Naive B cell (primary cell): ENCODE measurements around the gene EIF3I. TPM values are rescaled to one million over a fixed set of nuclear protein-coding genes. Genes with fewer than 3 reads are reported as not detected.

ENCODE experiments used
- ATAC-seq, 2 donors: fragments of 150-1000 bp; cut with Tn5 transposase; 2 replicates each; pipeline ENCODE4 v1.10.0; 2021; ENCODE audit warnings: low read depth in 2 of 2, mild to moderate bottlenecking in 2 of 2, moderate library complexity in 2 of 2
- DNase-seq: peaks from one replicate; pipeline ENCODE4 v3.0.0; 2022
- H3K27ac Mint-ChIP-seq, 6 donors: one replicate each; pipeline ENCODE4 v1.8.0; 2020 to 2022; ENCODE audit warnings: mild to moderate bottlenecking in 6 of 6, mixed read lengths in 6 of 6, moderate library complexity in 5 of 6, inconsistent platforms in 2 of 6
- H3K27me3 Mint-ChIP-seq, 3 donors: one replicate each; pipeline ENCODE4 v1.8.0; 2021 to 2022; ENCODE audit warnings: mixed read lengths in 3 of 3, mild to moderate bottlenecking in 1 of 3
- H3K36me3 Mint-ChIP-seq, 2 donors: one replicate each; pipeline ENCODE4 v1.8.0; 2020 to 2022; ENCODE audit warnings: mixed read lengths in 2 of 2, inconsistent platforms in 1 of 2, mild to moderate bottlenecking in 1 of 2
- H3K4me1 Mint-ChIP-seq, 3 donors: one replicate each; pipeline ENCODE4 v1.8.0; 2020 to 2022; ENCODE audit warnings: mixed read lengths in 3 of 3, inconsistent platforms in 1 of 3, mild to moderate bottlenecking in 1 of 3, moderate library complexity in 1 of 3
- H3K4me3 Mint-ChIP-seq, 8 donors: one replicate each; pipeline ENCODE4 v1.8.0; 2020 to 2022; ENCODE audit warnings: mild to moderate bottlenecking in 8 of 8, mixed read lengths in 8 of 8, moderate library complexity in 8 of 8, inconsistent platforms in 2 of 8
- H3K9me3 Mint-ChIP-seq, 7 donors: one replicate each; pipeline ENCODE4 v1.8.0; 2020 to 2022; ENCODE audit warnings: mixed read lengths in 7 of 7, mild to moderate bottlenecking in 5 of 7, inconsistent platforms in 2 of 7, moderate library complexity in 1 of 7
- polyA plus RNA-seq, 6 donors: library from polyadenylated mRNA; unstranded; fragments of 300-500 nt; fragmentation: Illumina TruSeq; gene quantifications; one replicate each; pipeline ENCODE4 v1.2.3, GENCODE V29; 2021; ENCODE audit warnings: low read depth in 6 of 6

Gene EIF3I
- polyA plus RNA-seq, 6 donors from 2014 or later: 152 to 251 (median 180) TPM

DNA sequence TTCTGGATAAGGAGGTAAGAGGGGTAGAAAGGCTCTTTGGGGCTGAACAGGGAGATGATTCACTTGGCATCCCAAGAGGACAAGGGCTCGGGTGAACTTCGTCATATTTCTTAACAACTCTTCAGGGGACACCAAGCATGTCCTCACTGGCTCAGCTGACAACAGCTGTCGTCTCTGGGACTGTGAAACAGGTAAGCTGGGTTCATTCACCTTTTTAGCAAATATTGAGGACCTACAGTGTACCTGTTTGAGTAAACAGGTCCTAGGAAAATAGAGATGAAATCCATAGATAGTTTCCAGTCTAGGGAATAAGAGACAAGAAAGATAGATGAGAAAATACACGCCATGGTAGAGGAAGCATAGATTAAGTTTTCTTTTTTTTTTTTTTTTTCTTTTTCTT lies 2.1 kb downstream of the EIF3I start:
- Mint-ChIP-seq H3K27ac (peak overlapping the region in 5 of 6 donors; percentile 66 to 97 (median 75)), H3K4me1 (peaks cover 34 to 55% (median 47%) of the 10 kb centered on the region in 3 donors), H3K27me3 (no peaks in the 10 kb centered on the region), H3K36me3 (peaks cover 4 to 16% of the 10 kb centered on the region in 2 donors), H3K4me3 (peak overlapping the region; percentile 60 to 99 (median 98)), H3K9me3 (no peaks in the 10 kb centered on the region)
- DNase-seq (no peak), ATAC-seq (no peak)

DNA sequence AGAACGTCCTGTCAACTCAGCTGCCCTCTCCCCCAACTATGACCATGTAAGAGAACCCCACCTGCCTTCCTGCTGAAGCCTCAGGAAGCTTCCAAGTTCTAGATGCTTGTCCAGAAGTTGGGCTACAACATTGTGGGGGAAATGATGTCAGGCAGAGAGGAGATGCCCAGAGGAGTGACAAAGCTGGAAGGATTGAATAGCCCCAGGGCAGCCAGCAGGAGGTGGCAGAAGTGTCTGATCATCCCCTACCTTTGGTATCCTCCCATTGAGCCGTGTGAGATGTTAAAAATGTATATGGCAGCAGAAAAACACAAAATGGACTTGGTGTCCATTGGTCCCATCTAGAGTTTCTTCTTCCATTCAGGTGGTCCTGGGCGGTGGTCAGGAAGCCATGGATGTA lies 6.6 kb downstream of the EIF3I start:
- Mint-ChIP-seq H3K4me3 (peak overlapping the region in 1 of 8 donors; percentile 18), H3K36me3 (peaks cover 4 to 26% of the 10 kb centered on the region in 2 donors)

DNA sequence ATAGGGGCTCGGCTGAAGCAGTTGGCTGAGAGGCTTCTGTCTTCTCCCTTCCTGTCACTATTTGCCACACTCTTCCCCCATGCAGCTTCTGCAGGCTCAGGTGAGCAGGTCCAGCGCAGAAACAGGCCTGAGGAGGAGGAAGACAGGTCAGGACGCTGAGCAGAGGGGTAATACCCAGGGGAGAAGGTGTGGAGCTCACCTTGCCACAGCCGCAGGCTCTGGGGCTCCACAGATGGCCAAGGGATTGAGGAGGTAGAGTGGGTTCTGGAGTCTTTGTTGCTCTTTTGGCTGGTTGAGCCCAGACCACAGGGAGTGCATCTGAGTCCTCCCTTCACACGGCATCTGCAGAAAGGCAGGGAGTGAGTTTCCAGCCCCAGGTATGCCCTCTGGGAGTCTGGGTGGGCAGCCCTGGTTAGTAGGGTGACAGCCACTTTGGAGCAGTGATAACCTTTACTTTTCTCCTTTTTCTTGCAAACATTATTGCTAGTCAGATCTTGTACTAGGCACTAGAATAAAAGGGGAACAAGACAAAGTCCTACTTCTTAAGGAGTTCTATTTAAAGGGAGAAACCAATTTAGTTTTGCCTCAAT lies 9.7 kb downstream of the EIF3I start:
- peaks cover 0 to 26% of the 10 kb centered on the region in 2 donors for H3K36me3 Mint-ChIP-seq
- ATAC-seq: no peak
- no peaks in the 10 kb centered on the region for H3K27me3 Mint-ChIP-seq
- H3K9me3 Mint-ChIP-seq: no peaks in the 10 kb centered on the region
- DNase-seq: no peak
- H3K4me3 Mint-ChIP-seq: peak overlapping the region in 1 of 8 donors; percentile 3
- H3K27ac Mint-ChIP-seq: peak overlapping the region in 3 of 6 donors; percentile 16 to 52 (median 29)
- H3K4me1 Mint-ChIP-seq: peaks cover 6 to 10% (median 8%) of the 10 kb centered on the region in 3 donors

More for the DNA sequence above, 6.6 kb downstream of the EIF3I start:
- ATAC-seq: no peak
- Mint-ChIP-seq H3K27me3 (no peaks in the 10 kb centered on the region), H3K4me1 (peaks cover 12 to 18% (median 15%) of the 10 kb centered on the region in 3 donors), H3K27ac (peak overlapping the region in 2 of 6 donors; percentile 23 to 78), H3K9me3 (no peaks in the 10 kb centered on the region)
- DNase-seq: no peak

DNA sequence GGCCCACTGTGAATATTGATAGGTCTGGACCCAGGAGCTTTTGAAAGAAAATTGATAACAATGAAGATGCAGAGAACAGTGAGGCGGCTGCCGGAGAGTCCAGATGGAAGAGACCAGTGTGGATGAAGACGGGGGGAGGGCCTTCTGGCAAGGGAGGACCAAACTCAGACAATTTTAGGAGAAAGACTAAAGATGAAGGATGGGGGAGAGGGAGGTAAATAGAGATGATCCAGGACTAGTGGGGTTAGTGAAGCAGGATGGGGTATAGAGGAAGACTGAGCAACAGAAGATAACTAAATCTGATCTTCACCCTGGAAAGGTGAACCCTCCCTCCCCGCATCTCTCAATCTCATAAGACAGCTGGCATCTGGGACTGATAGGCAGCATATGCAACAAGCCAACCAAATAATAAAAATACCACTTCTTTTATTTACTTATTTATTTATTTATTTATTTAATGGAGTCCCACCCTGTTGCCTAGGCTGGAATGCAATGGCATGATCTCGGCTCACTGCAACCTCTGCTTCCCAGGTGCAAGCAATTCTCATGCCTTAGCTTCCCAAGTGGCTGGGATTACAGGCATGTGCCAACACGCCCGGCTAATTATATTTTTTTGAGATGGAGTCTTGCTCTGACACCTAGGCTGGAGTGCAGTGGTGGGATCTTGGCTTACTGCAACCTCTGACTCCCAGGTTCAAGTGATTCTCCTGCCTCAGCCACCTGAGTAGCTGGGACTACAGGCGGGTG lies 10.5 kb downstream of the EIF3I start:
- no peak for DNase-seq
- H3K9me3 Mint-ChIP-seq: no peaks in the 10 kb centered on the region

DNA sequence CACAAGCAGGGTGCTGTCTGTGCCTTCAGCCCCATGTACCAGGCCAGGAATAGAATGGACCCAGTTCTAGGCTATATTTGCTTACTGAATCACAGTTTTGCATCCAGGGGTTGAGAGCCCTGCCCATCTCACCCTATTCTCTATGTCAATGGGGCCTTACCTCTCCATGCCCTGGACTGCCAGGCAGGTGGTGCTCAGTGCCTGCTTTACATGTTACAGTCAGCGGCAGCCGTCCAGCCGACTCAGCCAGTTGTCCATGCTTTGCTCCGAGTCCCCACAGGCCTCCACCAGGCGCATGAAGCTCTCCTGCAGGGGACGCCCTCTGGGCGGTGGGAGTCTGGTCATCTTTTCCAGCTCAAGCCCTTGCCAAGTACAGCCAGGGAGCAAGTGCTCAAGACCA lies 12.6 kb downstream of the EIF3I start:
- H3K4me3 Mint-ChIP-seq: peak overlapping the region in 1 of 8 donors; percentile 52
- ATAC-seq: no peak
- peak overlapping the region in 2 of 6 donors; percentile 54 to 59 for H3K27ac Mint-ChIP-seq
- DNase-seq: no peak
- no peaks in the 10 kb centered on the region for H3K27me3 Mint-ChIP-seq
- H3K4me1 Mint-ChIP-seq: peaks cover 0 to 4% (median 0%) of the 10 kb centered on the region in 3 donors
- peaks cover 0 to 10% of the 10 kb centered on the region in 2 donors for H3K36me3 Mint-ChIP-seq
- H3K9me3 Mint-ChIP-seq: no peaks in the 10 kb centered on the region

More for the DNA sequence above, 10.5 kb downstream of the EIF3I start:
- no peak for ATAC-seq
- peaks cover 3 to 5% (median 4%) of the 10 kb centered on the region in 3 donors for H3K4me1 Mint-ChIP-seq
- H3K4me3 Mint-ChIP-seq: peak overlapping the region in 1 of 8 donors; percentile 3
- H3K27me3 Mint-ChIP-seq: no peaks in the 10 kb centered on the region
- H3K36me3 Mint-ChIP-seq: peaks cover 0 to 23% of the 10 kb centered on the region in 2 donors
- peak overlapping the region in 3 of 6 donors; percentile 8 to 52 (median 47) for H3K27ac Mint-ChIP-seq

DNA sequence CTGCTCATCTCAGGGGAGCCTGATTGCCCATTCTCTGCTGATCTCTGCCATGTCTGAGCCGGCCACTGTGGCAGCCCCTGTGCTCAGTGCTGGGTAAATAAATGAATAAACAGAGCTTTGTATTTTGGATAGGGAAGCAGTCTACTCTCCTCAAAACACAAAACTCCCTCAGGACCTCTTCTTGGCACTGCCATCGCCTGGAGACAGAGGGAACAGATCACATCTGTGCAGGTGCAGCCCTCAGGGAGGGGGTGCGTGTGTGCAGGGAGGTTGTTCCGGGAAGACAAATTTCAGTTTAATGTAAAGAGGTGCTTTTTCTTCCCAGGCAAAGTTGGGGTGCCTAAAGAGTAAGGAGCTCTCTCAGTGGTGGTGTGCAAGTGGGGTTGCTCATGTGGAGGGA lies 17.1 kb downstream of the EIF3I start:
- peak overlapping the region; percentile 56 to 95 (median 91) for H3K4me3 Mint-ChIP-seq
- H3K9me3 Mint-ChIP-seq: no peaks in the 10 kb centered on the region
- H3K27ac Mint-ChIP-seq: peak overlapping the region in 1 of 6 donors; percentile 66
- no peak for DNase-seq
- no peak for ATAC-seq
- H3K27me3 Mint-ChIP-seq: no peaks in the 10 kb centered on the region
- no peaks in the 10 kb centered on the region for H3K36me3 Mint-ChIP-seq
- peaks cover 14 to 27% (median 19%) of the 10 kb centered on the region in 3 donors for H3K4me1 Mint-ChIP-seq

DNA sequence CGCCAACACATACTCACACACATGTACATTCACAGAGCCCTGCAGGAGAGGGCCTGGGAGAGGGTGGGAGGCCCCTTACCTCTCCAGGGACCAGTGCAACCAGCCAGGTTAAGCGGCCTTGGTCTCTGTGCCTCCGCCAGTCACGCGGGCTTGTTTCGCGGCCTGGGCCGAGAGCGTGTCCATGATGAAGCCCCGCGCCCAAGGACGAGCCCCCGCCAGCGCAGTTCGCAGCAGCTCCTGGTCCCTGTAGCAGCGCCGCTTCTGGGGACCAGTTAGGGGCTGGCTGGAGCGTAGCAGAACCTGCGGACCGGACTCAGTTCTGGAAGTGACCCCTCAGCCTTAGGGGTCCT lies 17.6 kb downstream of the EIF3I start:
- DNase-seq (no peak), ATAC-seq (no peak)
- H3K4me1 Mint-ChIP-seq: peaks cover 14 to 27% (median 19%) of the 10 kb centered on the region in 3 donors
- H3K27ac Mint-ChIP-seq: peak overlapping the region in 3 of 6 donors; percentile 32 to 89 (median 44)
- H3K9me3 Mint-ChIP-seq: no peaks in the 10 kb centered on the region
- no peaks in the 10 kb centered on the region for H3K27me3 Mint-ChIP-seq
- H3K4me3 Mint-ChIP-seq: peak overlapping the region; percentile 54 to 95 (median 92)
- no peaks in the 10 kb centered on the region for H3K36me3 Mint-ChIP-seq

DNA sequence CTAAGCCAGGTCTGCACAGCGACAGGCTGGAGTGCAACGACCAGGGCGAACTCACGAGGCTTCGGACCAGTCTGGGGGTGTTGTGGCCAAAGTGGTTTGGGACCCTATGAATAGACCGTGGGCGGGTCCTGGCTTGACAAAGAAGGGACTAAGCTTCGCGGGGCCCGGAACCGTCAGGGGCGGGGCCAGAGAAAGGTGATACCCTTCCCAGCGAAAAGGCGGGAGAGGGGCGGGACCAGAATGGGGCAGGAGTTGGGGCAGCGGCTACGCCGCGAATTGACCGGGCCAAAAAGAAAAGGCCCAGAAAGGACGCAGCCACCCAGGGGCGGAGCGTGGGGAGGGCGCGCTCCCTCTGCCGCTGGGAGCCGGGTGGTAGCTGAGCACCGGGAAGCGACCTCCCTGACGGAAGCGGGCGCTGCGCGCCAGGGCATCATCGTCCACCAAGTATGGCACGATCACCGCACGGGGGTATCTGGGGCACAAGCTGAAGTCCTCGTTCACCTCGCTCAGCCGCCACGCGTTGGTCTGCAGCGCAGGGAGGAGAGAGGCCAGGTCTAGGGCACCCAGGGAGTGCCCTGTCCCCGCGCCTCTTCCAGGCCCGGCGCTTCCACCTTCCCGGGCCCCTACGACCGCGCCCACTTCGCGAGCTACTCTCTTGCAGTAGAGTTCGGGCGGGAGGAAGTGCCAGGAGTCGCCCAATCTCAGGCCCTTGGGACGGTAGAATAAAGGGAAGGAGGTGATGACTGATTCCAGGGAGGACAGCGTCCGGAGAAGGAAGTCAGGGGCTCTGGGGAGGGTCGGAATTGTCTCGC lies 18.1 kb downstream of the EIF3I start:
- Mint-ChIP-seq H3K27ac (peak overlapping the region in 5 of 6 donors; percentile 44 to 89 (median 81)), H3K36me3 (no peaks in the 10 kb centered on the region), H3K4me3 (peak overlapping the region; percentile 89 to 95 (median 93)), H3K4me1 (peaks cover 14 to 27% (median 20%) of the 10 kb centered on the region in 3 donors), H3K9me3 (no peaks in the 10 kb centered on the region), H3K27me3 (no peaks in the 10 kb centered on the region)
- ATAC-seq: peak; percentile 73 to 78
- peak; percentile 42 for DNase-seq

DNA sequence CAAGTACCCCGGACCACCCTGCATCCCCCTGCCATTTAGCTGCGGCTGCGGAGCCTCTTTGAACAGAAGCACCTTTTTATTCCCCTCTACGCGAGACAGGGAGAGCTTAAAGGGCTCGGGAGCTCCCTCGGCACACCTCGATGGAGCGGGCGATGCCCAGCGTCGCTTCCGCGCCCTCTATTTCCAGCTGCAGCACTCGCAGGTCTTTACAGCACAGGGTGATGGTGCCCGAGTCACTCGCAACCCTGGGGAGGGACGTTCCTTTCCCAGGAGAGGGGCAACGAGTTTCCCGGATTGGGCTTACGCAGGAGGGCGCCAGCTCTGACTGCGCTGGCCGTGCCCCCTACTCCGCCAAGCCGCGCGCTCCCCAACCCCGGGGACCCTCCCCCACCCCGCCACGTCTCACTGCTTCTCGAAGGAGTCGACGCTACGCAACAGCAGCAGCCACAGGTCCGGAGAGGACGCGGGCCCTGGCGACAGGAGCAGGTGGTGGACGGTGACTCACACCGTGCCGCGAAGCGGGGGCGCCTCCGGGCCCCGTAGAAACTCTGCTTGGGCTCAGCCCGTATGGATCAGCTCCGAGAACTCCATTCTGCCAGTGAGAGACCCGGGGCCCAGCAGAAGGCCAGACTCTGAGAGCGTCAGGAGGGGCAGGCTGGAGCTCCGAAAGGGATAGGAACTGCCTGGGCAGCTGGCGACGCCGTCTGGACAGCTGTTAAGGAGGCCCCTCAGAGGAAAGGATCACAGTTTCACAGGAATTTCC lies 19.0 kb downstream of the EIF3I start:
- ATAC-seq (peak; percentile 68 to 71), DNase-seq (no peak)
- Mint-ChIP-seq H3K27me3 (no peaks in the 10 kb centered on the region), H3K27ac (peak overlapping the region in 5 of 6 donors; percentile 44 to 90 (median 87)), H3K9me3 (no peaks in the 10 kb centered on the region), H3K36me3 (no peaks in the 10 kb centered on the region), H3K4me3 (peak overlapping the region; percentile 89 to 95 (median 93)), H3K4me1 (peaks cover 16 to 35% (median 28%) of the 10 kb centered on the region in 3 donors)

DNA sequence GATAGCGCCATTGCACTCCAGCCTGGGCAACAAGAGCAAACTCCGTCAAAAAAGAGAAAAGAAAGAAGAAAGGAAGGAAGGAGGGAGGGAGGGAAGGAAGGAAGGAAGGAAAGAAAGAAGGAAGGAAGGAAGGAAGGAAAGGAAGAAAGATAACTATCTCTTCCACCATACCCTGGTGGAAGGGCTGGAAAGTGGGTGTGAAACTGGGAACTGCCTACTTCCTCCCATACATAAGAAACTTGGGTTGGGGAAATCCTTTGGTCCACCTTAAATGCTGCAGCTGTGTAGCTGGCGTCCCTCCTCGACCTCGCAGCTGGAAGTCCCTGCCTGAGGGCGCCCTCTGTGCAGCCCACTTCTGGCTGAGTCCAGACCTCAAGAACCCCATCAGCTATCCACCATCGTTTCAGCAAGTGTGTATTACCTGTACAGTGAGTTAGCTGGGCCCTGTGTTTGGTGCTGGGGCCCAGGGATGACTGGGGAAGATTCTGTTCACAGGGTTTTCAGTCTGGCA lies 20.2 kb downstream of the EIF3I start:
- Mint-ChIP-seq H3K9me3 (no peaks in the 10 kb centered on the region), H3K27ac (peak overlapping the region in 2 of 6 donors; percentile 47 to 79), H3K4me1 (peaks cover 27 to 47% (median 40%) of the 10 kb centered on the region in 3 donors), H3K36me3 (no peaks in the 10 kb centered on the region), H3K27me3 (no peaks in the 10 kb centered on the region), H3K4me3 (peak overlapping the region in 7 of 8 donors; percentile 26 to 95 (median 92))
- ATAC-seq: no peak
- DNase-seq: no peak

DNA sequence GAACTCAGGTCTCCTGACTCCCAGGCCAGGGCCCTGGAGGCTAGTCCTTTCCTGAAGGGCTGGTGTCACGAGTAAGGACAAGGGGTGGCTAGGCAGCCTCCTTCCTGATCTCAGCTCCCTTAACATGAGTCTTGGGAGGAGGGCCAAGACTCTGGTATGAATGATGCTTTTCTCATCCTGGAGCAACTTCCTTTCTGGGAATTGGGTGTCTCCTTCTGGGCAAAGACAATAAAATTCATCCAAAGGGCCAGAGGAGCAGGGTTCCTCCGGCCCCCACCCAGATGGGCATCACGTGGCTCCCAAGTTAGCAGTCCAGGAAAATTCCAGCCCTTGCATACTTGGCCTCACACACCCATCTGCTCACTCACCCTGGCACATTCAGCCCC lies 24.7 kb downstream of the EIF3I start, which contains the start of gene FAM167B:
TSS of gene FAM167B (plus strand) at position 335 of the 386 bp plus-strand sequence. CDS start 200 bp downstream, outside the sequence.
- H3K27me3 Mint-ChIP-seq: no peaks in the 10 kb centered on the region
- DNase-seq: no peak
- no peaks in the 10 kb centered on the region for H3K9me3 Mint-ChIP-seq
- no peak for ATAC-seq
- H3K4me1 Mint-ChIP-seq: peaks cover 54 to 73% (median 72%) of the 10 kb centered on the region in 3 donors
- H3K36me3 Mint-ChIP-seq: no peaks in the 10 kb centered on the region
- peak within 1 kb of the TSS; percentile 40 to 93 (median 80) for H3K4me3 Mint-ChIP-seq
- peak within 1 kb of the TSS; percentile 62 to 98 (median 85) for H3K27ac Mint-ChIP-seq

DNA sequence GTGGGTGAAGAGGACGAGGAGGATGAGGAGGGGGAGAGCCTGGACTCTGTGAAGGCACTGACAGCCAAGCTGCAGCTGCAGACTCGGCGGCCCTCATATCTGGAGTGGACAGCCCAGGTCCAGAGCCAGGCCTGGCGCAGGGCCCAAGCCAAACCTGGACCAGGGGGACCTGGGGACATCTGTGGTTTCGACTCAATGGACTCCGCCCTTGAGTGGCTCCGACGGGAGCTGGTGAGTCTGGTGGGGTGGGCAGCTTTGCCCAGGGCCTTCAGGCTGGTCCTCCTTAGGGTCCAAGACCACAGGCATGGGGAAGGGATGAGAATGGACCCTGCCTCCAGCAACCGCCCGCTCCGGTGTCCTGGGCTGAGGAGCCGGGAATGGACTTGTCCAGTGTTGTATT lies 25.2 kb downstream of the EIF3I start:
- H3K4me3 Mint-ChIP-seq: peak overlapping the region in 7 of 8 donors; percentile 40 to 93 (median 79)
- H3K27ac Mint-ChIP-seq: peak overlapping the region in 3 of 6 donors; percentile 5 to 98 (median 91)
- no peaks in the 10 kb centered on the region for H3K36me3 Mint-ChIP-seq
- no peaks in the 10 kb centered on the region for H3K9me3 Mint-ChIP-seq
- no peak for DNase-seq
- no peak for ATAC-seq
- peaks cover 55 to 73% (median 72%) of the 10 kb centered on the region in 3 donors for H3K4me1 Mint-ChIP-seq
- H3K27me3 Mint-ChIP-seq: no peaks in the 10 kb centered on the region
